Upper lobe of right lung (tissue), 1 donor: Measurements from ENCODE around the gene SORD. TPM values are rescaled to one million over a fixed set of nuclear protein-coding genes. Genes with fewer than 3 reads are reported as not detected.

Experiments used
- ATAC-seq: fragments of 200-7000 bp; cut with Tn5 transposase; one replicate; pipeline ENCODE4 v1.9.1; 2020; ENCODE audit warnings: mild to moderate bottlenecking, moderate library complexity
- DNase-seq: peaks from one replicate; pipeline ENCODE4 v3.0.0-alpha.2; 2020
- H3K27ac ChIP-seq: fragments of 200-600 bp; one replicate; pipeline ENCODE4 v1.8.0; 2022
- H3K27me3 ChIP-seq: fragments of 200-600 bp; one replicate; pipeline ENCODE4 v1.8.0; 2022; ENCODE audit warnings: mild to moderate bottlenecking
- H3K36me3 ChIP-seq: fragments of 200-600 bp; one replicate; pipeline ENCODE4 v1.8.0; 2022
- H3K4me1 ChIP-seq: fragments of 200-600 bp; one replicate; pipeline ENCODE4 v1.8.0; 2022
- H3K4me3 ChIP-seq: fragments of 200-600 bp; one replicate; pipeline ENCODE4 v1.8.0; 2022; ENCODE audit warnings: mild to moderate bottlenecking
- H3K9me3 ChIP-seq: fragments of 200-600 bp; one replicate; pipeline ENCODE4 v1.8.0; 2022
- CTCF ChIP-seq: fragments of 200-600 bp; IDR thresholded peaks from one replicate; pipeline ENCODE4 v1.8.0; 2022; ENCODE audit warnings: antibody characterized with exemption
- intact Hi-C: fragments of 100-400 bp; cut with DNase I; formaldehyde crosslinking; loops from one replicate; pipeline ENCODE4 v1.11.0; 2022
- total RNA-seq: library from RNA; stranded (reverse); fragmentation: NEBNext Ultra II Directional; extraction: Animal tissue kit (Norgen Biotek cat#: 25700); gene quantifications from one replicate; pipeline ENCODE4 v1.2.1, GENCODE V29; 2021
- donor health status: DM: no; HTN: yes; CAD: no; lungs with severe emphysema.

The SORD gene
- total RNA-seq, 1 donor from 2014 or later: 7.3 TPM

GRCh38 chr15:45093622-45094357 lies 70.8 kb downstream of the SORD start:
- intact Hi-C loops: no loop called here
- no peaks in the 10 kb centered on the region for H3K4me1 ChIP-seq
- no peaks in the 10 kb centered on the region for H3K9me3 ChIP-seq
- DNase-seq: no peak
- H3K36me3 ChIP-seq: no peaks in the 10 kb centered on the region
- no peaks in the 10 kb centered on the region for H3K27me3 ChIP-seq
- no peak overlapping the region for H3K27ac ChIP-seq
- no peak for ATAC-seq
- no peak for TF ChIP-seq CTCF
- no peak overlapping the region for H3K4me3 ChIP-seq

DNA sequence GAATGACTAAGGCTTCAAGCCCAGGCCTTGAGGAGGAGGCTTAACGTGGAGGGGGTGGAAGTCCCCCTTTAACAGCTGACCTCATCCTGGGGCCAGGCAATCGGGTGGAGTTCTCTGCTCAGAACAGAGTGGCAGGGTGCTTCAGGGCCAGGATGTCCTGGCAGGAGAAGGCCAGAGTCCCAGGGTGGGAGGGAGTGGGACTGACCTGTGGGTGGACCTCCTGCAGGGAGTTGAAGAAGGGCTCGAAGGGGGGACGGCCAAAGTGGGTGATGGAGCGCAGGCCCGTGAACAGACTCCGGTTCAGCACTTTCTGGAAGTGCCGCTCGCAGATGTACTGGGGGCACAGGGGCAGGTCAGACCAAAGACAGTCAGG lies 71.3 kb downstream of the SORD start:
- H3K27me3 ChIP-seq: no peaks in the 10 kb centered on the region
- no peak for DNase-seq
- intact Hi-C loops: no loop called here

GRCh38 chr15:45095661-45096060 lies 72.7 kb downstream of the SORD start:
- Histone ChIP-seq H3K27me3 (no peaks in the 10 kb centered on the region), H3K36me3 (no peaks in the 10 kb centered on the region), H3K9me3 (no peaks in the 10 kb centered on the region), H3K4me3 (no peak overlapping the region), H3K4me1 (no peaks in the 10 kb centered on the region), H3K27ac (no peak overlapping the region)
- intact Hi-C loops: no loop called here
- DNase-seq (no peak), ATAC-seq (no peak)
- TF ChIP-seq CTCF: no peak

More for the DNA sequence above, 71.3 kb downstream of the SORD start:
- no peak for ATAC-seq
- no peak overlapping the region for H3K4me3 ChIP-seq
- H3K4me1 ChIP-seq: no peaks in the 10 kb centered on the region
- TF ChIP-seq CTCF: no peak
- H3K9me3 ChIP-seq: no peaks in the 10 kb centered on the region
- no peaks in the 10 kb centered on the region for H3K36me3 ChIP-seq
- no peak overlapping the region for H3K27ac ChIP-seq

- no peak overlapping the region for H3K27ac ChIP-seq
- no peaks in the 10 kb centered on the region for H3K9me3 ChIP-seq
- H3K27me3 ChIP-seq: no peaks in the 10 kb centered on the region
- H3K4me1 ChIP-seq: no peaks in the 10 kb centered on the region
- H3K4me3 ChIP-seq: no peak overlapping the region
- TF ChIP-seq CTCF: no peak
- H3K36me3 ChIP-seq: no peaks in the 10 kb centered on the region
- intact Hi-C loops: no loop called here
- peak; percentile 36 for DNase-seq
- ATAC-seq: no peak
These were observed 74.5 kb downstream of the SORD start for GRCh38 chr15:45097466-45097865.

GRCh38 chr15:45099549-45100165 lies 76.7 kb downstream of the SORD start:
- no peak for TF ChIP-seq CTCF
- H3K36me3 ChIP-seq: no peaks in the 10 kb centered on the region
- DNase-seq (peak; percentile 49), ATAC-seq (no peak)
- H3K27ac ChIP-seq: no peak overlapping the region
- intact Hi-C loops: no loop called here
- H3K4me1 ChIP-seq: no peaks in the 10 kb centered on the region
- H3K4me3 ChIP-seq: no peak overlapping the region
- no peaks in the 10 kb centered on the region for H3K27me3 ChIP-seq
- no peaks in the 10 kb centered on the region for H3K9me3 ChIP-seq
